Measurements from ENCODE around the gene LEFTY2. TPM values are rescaled to one million over a fixed set of nuclear protein-coding genes. Genes with fewer than 3 reads are reported as not detected.

The LEFTY2 gene
- total and polyA plus RNA-seq, 9 of the 15 experiments (the other 6 are each of a cell fraction or from before 2014, with no cell fraction given) = 0.04 to 0.14 TPM; not detected in 7

- no peak for TF ChIP-seq ZNF407 (IDR thresholded peaks at IDR 0.05; ENCODE audit: low read depth)
- TF ChIP-seq MAFF (IDR thresholded peaks at IDR 0.05; ENCODE audit: low read length) = peak; percentile 32; the same call in 1 of the 2 replicates
- no peak for TF ChIP-seq IRF1 (CRISPR knock-in tag; IDR thresholded peaks at IDR 0.05; ENCODE audit: borderline replicate concordance)
- TF ChIP-seq RBM34 (IDR thresholded peaks at IDR 0.05; ENCODE audit: borderline replicate concordance, insufficient read depth, low read length) = no peak
- TF ChIP-seq FOXK1 (CRISPR knock-in tag; IDR thresholded peaks at IDR 0.05; ENCODE audit: borderline replicate concordance) = no peak
- no peak for TF ChIP-seq IRF2 (CRISPR knock-in tag; IDR thresholded peaks at IDR 0.05)
These were observed 5.8 kb upstream of the LEFTY2 start (continued) for GRCh38 chr1:225946803-225947202.
